Measurements from ENCODE around the gene ARMC3. TPM values are rescaled to one million over a fixed set of nuclear protein-coding genes. Genes with fewer than 3 reads are reported as not detected.
"Not testable (repeated sequence)": the region's sequence is repeated elsewhere in the genome, so short reads cannot be mapped to it uniquely, and the experiment has no call there.

The ARMC3 gene
- total RNA-seq, 1 experiment from 2014 or later, result 0.61 TPM

GRCh38 chr10:22906767-22907166 lies 21.1 kb upstream of the ARMC3 start:
- Histone ChIP-seq H3K9me3 (peaks cover 31% of the 10 kb centered on the region), H3K4me1 (no peaks in the 10 kb centered on the region), H3K36me3 (ENCODE audit: control insufficient read depth, insufficient read depth, low read length) (no peaks in the 10 kb centered on the region), H3K4me3 (ENCODE audit: low read depth, low read length) (no peak overlapping the region), H3K27me3 (replicated peaks; ENCODE audit: control insufficient read depth, insufficient read depth, low read length) (no peaks in the 10 kb centered on the region)
- no peak for TF ChIP-seq CTCF (IDR thresholded peaks at IDR 0.05; ENCODE audit: insufficient read depth in 1 of 2, low read depth in 1 of 2, low read length in 1 of 2, severe bottlenecking in 1 of 2, unreplicated experiment in 1 of 2)
- peaks cover 48% of the 10 kb centered on the region for H3K9me3 Mint-ChIP-seq (ENCODE audit: unreplicated experiment)
- ChIA-PET POLR2A (no interaction called here), CTCF (no interaction called here)
- BruUV-seq (replicated peaks), result no TSS peak
- H3K27me3 Mint-ChIP-seq (ENCODE audit: insufficient read depth, unreplicated experiment), result no peaks in the 10 kb centered on the region
- DNase-seq, result no peak
- H3K36me3 Mint-ChIP-seq (ENCODE audit: insufficient read depth, unreplicated experiment), result no peaks in the 10 kb centered on the region
- H3K27ac Mint-ChIP-seq (ENCODE audit: unreplicated experiment), result no peak overlapping the region
- intact Hi-C loops (cut with micrococcal nuclease; ENCODE audit: unreplicated experiment), result no loop called here
- no peaks in the 10 kb centered on the region for H3K4me1 Mint-ChIP-seq (ENCODE audit: low read depth, unreplicated experiment)
- H3K4me3 Mint-ChIP-seq (ENCODE audit: unreplicated experiment), result no peak overlapping the region

GRCh38 chr10:22908837-22909236 lies 19.0 kb upstream of the ARMC3 start:
- Mint-ChIP-seq H3K4me3 (ENCODE audit: unreplicated experiment) (no peak overlapping the region), H3K27ac (ENCODE audit: unreplicated experiment) (no peak overlapping the region), H3K9me3 (ENCODE audit: unreplicated experiment) (peaks cover 40% of the 10 kb centered on the region), H3K36me3 (ENCODE audit: insufficient read depth, unreplicated experiment) (no peaks in the 10 kb centered on the region), H3K27me3 (ENCODE audit: insufficient read depth, unreplicated experiment) (no peaks in the 10 kb centered on the region), H3K4me1 (ENCODE audit: low read depth, unreplicated experiment) (no peaks in the 10 kb centered on the region)
- Histone ChIP-seq H3K9me3 (peaks cover 21% of the 10 kb centered on the region), H3K4me3 (ENCODE audit: low read depth, low read length) (no peak overlapping the region), H3K27me3 (replicated peaks; ENCODE audit: control insufficient read depth, insufficient read depth, low read length) (no peaks in the 10 kb centered on the region), H3K36me3 (ENCODE audit: control insufficient read depth, insufficient read depth, low read length) (no peaks in the 10 kb centered on the region), H3K4me1 (no peaks in the 10 kb centered on the region)
- TF ChIP-seq CTCF (IDR thresholded peaks at IDR 0.05; ENCODE audit: insufficient read depth in 1 of 2, low read depth in 1 of 2, low read length in 1 of 2, severe bottlenecking in 1 of 2, unreplicated experiment in 1 of 2), result no peak
- CTCF ChIA-PET, result no interaction called here
- BruUV-seq (replicated peaks), result no TSS peak
- DNase-seq, result no peak
- POLR2A ChIA-PET, result no interaction called here
- intact Hi-C loops (cut with micrococcal nuclease; ENCODE audit: unreplicated experiment), result no loop called here

- POLR2A ChIA-PET; CTCF ChIA-PET; H3K4me1 ChIP-seq; H3K27me3 ChIP-seq (replicated peaks; ENCODE audit: control insufficient read depth, insufficient read depth, low read length); H3K27me3 Mint-ChIP-seq (ENCODE audit: insufficient read depth, unreplicated experiment); H3K4me3 ChIP-seq (ENCODE audit: low read depth, low read length); intact Hi-C loops (cut with micrococcal nuclease; ENCODE audit: unreplicated experiment); H3K36me3 ChIP-seq (ENCODE audit: control insufficient read depth, insufficient read depth, low read length); H3K4me3 Mint-ChIP-seq (ENCODE audit: unreplicated experiment); DNase-seq; BruUV-seq (replicated peaks); H3K27ac Mint-ChIP-seq (ENCODE audit: unreplicated experiment); H3K36me3 Mint-ChIP-seq (ENCODE audit: insufficient read depth, unreplicated experiment); H3K4me1 Mint-ChIP-seq (ENCODE audit: low read depth, unreplicated experiment): not testable (repeated sequence)
- peaks cover 40% of the 10 kb centered on the region for H3K9me3 Mint-ChIP-seq (ENCODE audit: unreplicated experiment)
- H3K9me3 ChIP-seq, result peaks cover 21% of the 10 kb centered on the region
These were observed 18.2 kb upstream of the ARMC3 start for GRCh38 chr10:22909673-22910072.

- H3K27ac Mint-ChIP-seq (ENCODE audit: unreplicated experiment), result no peak overlapping the region
- H3K36me3 ChIP-seq (ENCODE audit: control insufficient read depth, insufficient read depth, low read length), result no peaks in the 10 kb centered on the region
- CTCF ChIA-PET, result no interaction called here
- H3K27me3 ChIP-seq (replicated peaks; ENCODE audit: control insufficient read depth, insufficient read depth, low read length), result no peaks in the 10 kb centered on the region
- H3K27me3 Mint-ChIP-seq (ENCODE audit: insufficient read depth, unreplicated experiment), result no peaks in the 10 kb centered on the region
- no peaks in the 10 kb centered on the region for H3K4me1 ChIP-seq
- no peaks in the 10 kb centered on the region for H3K36me3 Mint-ChIP-seq (ENCODE audit: insufficient read depth, unreplicated experiment)
- no peak overlapping the region for H3K4me3 Mint-ChIP-seq (ENCODE audit: unreplicated experiment)
- no peaks in the 10 kb centered on the region for H3K4me1 Mint-ChIP-seq (ENCODE audit: low read depth, unreplicated experiment)
- TF ChIP-seq CTCF (IDR thresholded peaks at IDR 0.05; ENCODE audit: insufficient read depth in 1 of 2, low read depth in 1 of 2, low read length in 1 of 2, severe bottlenecking in 1 of 2, unreplicated experiment in 1 of 2), result no peak
- POLR2A ChIA-PET, result no interaction called here
- no peak overlapping the region for H3K4me3 ChIP-seq (ENCODE audit: low read depth, low read length)
- peaks cover 21% of the 10 kb centered on the region for H3K9me3 ChIP-seq
- H3K9me3 Mint-ChIP-seq (ENCODE audit: unreplicated experiment), result peaks cover 30% of the 10 kb centered on the region
- no peak for DNase-seq
- no TSS peak for BruUV-seq (replicated peaks)
- intact Hi-C loops (cut with micrococcal nuclease; ENCODE audit: unreplicated experiment), result no loop called here
These were observed 16.8 kb upstream of the ARMC3 start for GRCh38 chr10:22911067-22911466.
